ENCODE data around the gene SLK. TPM values are rescaled to one million over a fixed set of nuclear protein-coding genes. Genes with fewer than 3 reads are reported as not detected.

Gene SLK
- polyA plus RNA-seq, 1 of the 3 experiments (the other 2 are of a cell fraction): 4.0 TPM

DNA sequence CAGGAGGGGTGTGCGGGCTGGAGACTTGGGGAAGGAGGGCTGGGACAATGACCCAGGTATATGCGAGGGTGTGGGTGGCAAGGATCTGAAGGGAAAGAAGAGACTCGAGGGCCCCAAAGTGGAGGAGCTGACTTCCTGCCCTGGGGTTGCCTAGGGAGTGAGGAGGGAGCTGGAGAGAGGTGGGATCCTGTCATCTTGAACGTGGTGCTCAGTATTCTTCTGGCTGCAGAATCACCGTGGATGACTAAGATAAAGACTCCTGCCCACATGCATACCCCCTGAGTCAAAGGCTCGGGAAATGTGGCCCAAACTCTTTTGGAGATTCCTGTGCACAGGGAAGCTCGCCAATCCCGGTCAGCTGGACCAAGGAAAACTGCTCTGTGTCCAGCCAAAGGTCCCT is 87.5 kb downstream of the SLK start (continued):
- TF ChIP-seq REST (IDR thresholded peaks at IDR 0.05; ENCODE audit: low read depth, low read length) (no peak), YY1 (IDR thresholded peaks at IDR 0.05; ENCODE audit: low read depth) (no peak), TCF12 (IDR thresholded peaks at IDR 0.05) (no peak), PBX3 (IDR thresholded peaks at IDR 0.05) (peak; percentile 29; the same call in 1 of the 2 replicates), USF2 (IDR thresholded peaks at IDR 0.05; ENCODE audit: borderline replicate concordance, low read depth, low read length) (no peak), ELF1 (IDR thresholded peaks at IDR 0.05) (no peak), USF1 (IDR thresholded peaks at IDR 0.05; ENCODE audit: borderline replicate concordance, low read depth) (no peak), MXI1 (IDR thresholded peaks at IDR 0.05; ENCODE audit: low read depth, low read length) (no peak)
- TF ChIP-seq, protein P1, sequence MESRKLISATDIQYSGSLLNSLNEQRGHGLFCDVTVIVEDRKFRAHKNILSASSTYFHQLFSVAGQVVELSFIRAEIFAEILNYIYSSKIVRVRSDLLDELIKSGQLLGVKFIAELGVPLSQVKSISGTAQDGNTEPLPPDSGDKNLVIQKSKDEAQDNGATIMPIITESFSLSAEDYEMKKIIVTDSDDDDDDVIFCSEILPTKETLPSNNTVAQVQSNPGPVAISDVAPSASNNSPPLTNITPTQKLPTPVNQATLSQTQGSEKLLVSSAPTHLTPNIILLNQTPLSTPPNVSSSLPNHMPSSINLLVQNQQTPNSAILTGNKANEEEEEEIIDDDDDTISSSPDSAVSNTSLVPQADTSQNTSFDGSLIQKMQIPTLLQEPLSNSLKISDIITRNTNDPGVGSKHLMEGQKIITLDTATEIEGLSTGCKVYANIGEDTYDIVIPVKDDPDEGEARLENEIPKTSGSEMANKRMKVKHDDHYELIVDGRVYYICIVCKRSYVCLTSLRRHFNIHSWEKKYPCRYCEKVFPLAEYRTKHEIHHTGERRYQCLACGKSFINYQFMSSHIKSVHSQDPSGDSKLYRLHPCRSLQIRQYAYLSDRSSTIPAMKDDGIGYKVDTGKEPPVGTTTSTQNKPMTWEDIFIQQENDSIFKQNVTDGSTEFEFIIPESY (IDR thresholded peaks at IDR 0.05; ENCODE audit: borderline replicate concordance, low read depth): no peak
- TF ChIP-seq, protein P2, sequence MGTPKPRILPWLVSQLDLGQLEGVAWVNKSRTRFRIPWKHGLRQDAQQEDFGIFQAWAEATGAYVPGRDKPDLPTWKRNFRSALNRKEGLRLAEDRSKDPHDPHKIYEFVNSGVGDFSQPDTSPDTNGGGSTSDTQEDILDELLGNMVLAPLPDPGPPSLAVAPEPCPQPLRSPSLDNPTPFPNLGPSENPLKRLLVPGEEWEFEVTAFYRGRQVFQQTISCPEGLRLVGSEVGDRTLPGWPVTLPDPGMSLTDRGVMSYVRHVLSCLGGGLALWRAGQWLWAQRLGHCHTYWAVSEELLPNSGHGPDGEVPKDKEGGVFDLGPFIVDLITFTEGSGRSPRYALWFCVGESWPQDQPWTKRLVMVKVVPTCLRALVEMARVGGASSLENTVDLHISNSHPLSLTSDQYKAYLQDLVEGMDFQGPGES (IDR thresholded peaks at IDR 0.05; ENCODE audit: low read depth, low read length): no peak
